ENCODE measurements around the gene BAK1.

Gene BAK1

GRCh38 chr6:33577106-33577535, 3.0 kb downstream of the BAK1 start:
- ChIA-PET CTCF (interaction anchor here (0.6 to 1.3 kb wide), 2 partner anchors 8 to 158 kb away, joined by 3 to 4 read pairs; partner anchors contain the start of gene SYNGAP1), POLR2A (interaction anchor here (0.7 kb wide), 1 partner anchor 57 kb away, joined by 3 read pairs; no protein-coding TSS in a partner anchor)
- DNase-seq (ENCODE audit: extremely low spot score) = no peak
- TF ChIP-seq, protein P1, sequence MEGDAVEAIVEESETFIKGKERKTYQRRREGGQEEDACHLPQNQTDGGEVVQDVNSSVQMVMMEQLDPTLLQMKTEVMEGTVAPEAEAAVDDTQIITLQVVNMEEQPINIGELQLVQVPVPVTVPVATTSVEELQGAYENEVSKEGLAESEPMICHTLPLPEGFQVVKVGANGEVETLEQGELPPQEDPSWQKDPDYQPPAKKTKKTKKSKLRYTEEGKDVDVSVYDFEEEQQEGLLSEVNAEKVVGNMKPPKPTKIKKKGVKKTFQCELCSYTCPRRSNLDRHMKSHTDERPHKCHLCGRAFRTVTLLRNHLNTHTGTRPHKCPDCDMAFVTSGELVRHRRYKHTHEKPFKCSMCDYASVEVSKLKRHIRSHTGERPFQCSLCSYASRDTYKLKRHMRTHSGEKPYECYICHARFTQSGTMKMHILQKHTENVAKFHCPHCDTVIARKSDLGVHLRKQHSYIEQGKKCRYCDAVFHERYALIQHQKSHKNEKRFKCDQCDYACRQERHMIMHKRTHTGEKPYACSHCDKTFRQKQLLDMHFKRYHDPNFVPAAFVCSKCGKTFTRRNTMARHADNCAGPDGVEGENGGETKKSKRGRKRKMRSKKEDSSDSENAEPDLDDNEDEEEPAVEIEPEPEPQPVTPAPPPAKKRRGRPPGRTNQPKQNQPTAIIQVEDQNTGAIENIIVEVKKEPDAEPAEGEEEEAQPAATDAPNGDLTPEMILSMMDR (IDR thresholded peaks at IDR 0.05; ENCODE audit: control extremely low read depth, extremely low read depth, low read depth, missing control alignments) = no peak

DNA sequence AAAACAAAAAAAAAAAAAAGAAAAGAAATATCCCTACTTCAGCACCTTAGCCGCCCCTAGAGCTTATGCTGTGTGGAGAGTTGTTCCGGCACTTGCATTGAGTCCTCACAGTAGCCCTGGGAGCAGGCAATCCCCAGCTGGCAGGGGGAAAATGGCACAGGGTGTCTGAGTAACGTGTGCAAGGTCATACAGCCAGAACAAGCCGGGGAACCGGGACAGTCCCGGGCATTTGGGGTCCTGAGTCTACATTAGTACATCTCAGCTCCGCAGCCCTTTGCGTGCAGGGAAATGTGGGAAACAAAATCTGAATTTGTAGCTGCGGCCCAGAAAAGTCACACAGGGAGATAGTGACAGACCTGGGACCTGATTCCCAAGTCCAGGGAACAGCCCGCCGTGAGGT, 3.4 kb downstream of the BAK1 start:
- TF ChIP-seq, protein P1 (IDR thresholded peaks at IDR 0.05; ENCODE audit: control extremely low read depth, extremely low read depth, low read depth, missing control alignments) = no peak
- ChIA-PET POLR2A (interaction anchor here (0.7 kb wide), 1 partner anchor 57 kb away, joined by 3 read pairs; no protein-coding TSS in a partner anchor), CTCF (interaction anchor here (0.6 to 1.3 kb wide), 2 partner anchors 8 to 157 kb away, joined by 3 to 4 read pairs; partner anchors contain the start of gene SYNGAP1)
- DNase-seq (ENCODE audit: extremely low spot score) = no peak

DNA sequence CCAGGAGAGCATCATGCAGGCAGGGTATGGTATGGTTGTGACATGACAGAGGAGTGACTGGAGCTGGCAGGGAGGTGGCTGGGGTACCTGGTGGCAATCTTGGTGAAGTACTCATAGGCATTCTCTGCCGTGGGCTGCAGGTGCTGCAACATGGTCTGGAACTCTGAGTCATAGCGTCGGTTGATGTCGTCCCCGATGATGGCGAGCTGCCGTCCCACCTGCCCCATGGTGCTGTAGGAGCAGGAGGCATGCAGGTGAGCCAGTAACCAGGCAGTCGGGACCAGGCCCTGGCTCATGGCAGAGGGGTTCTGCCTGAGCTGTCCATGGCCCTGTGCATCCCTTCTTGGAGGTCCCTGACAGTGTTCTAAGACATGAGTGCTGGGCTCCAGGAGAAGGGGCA, 4.9 kb downstream of the BAK1 start:
- no peak for DNase-seq (ENCODE audit: extremely low spot score)
- ChIA-PET CTCF (interaction anchor here (1.1 to 2.7 kb wide), 6 partner anchors 10 to 196 kb away, joined by 3 to 15 read pairs (median 4); partner anchors contain the start of gene UQCC2), POLR2A (interaction anchor here (0.6 kb wide), 1 partner anchor 15 kb away, joined by 3 read pairs; no protein-coding TSS in a partner anchor)
- TF ChIP-seq, protein P1 (IDR thresholded peaks at IDR 0.05; ENCODE audit: control extremely low read depth, extremely low read depth, low read depth, missing control alignments) = no peak

DNA sequence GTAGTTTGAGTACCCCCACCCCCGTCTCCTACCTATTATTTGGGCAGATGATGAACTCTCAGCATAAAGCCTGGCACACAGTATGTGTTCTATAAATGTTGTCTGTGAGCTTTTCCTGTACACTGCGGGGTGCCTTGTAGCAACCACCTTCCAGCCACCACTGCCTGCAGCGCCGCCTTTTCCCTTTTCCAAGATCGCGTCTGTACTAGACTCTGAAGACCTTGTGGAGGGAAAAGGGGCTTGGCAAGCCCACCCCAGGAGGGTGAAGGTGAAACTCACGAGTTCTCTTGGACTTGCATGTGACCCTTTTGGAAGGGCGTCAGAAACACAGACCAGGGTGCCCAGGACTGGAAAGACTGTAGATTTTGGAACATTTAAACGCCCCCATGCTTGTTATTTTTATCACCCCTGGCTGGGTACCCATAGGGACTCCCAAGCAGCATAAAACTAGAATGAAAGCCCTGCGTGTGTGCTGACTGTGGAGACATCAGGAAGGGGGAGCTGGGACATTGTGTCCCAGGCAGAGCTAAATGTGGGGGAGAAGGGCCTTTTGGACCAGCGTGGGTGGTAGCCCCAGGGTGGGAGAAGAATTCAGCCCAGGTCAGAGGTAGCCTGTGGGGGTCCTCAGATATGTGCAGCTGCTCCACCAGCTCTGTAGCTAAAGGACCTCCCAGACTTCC, 8.3 kb downstream of the BAK1 start:
- no peak for DNase-seq (ENCODE audit: extremely low spot score)
- ChIA-PET CTCF (interaction anchor here (1.2 kb wide), 1 partner anchor 18 kb away, joined by 3 read pairs; no protein-coding TSS in a partner anchor), POLR2A (no interaction called here)
- TF ChIP-seq, protein P1 (IDR thresholded peaks at IDR 0.05; ENCODE audit: control extremely low read depth, extremely low read depth, low read depth, missing control alignments) = no peak

GRCh38 chr6:33570806-33571636, 9.1 kb downstream of the BAK1 start:
- ChIA-PET CTCF (interaction anchor here (0.6 to 3.0 kb wide), 4 partner anchors 8 to 141 kb away, joined by 3 to 13 read pairs (median 3); partner anchors contain the start of gene BAK1), POLR2A (interaction anchor here (0.9 to 1.5 kb wide), 2 partner anchors 8 to 81 kb away, joined by 3 to 5 read pairs; no protein-coding TSS in a partner anchor)
- TF ChIP-seq, protein P1 (IDR thresholded peaks at IDR 0.05; ENCODE audit: control extremely low read depth, extremely low read depth, low read depth, missing control alignments) = peak; percentile 16
- DNase-seq (ENCODE audit: extremely low spot score) = peak; percentile 96
